ENCODE results near the gene NCKAP1.
"Not testable (repeated sequence)": the region's sequence is repeated elsewhere in the genome, so short reads cannot be mapped to it uniquely, and the experiment has no call there.

Gene NCKAP1

GRCh38 chr2:183024339-183025095, 13.7 kb downstream of the NCKAP1 start:
- Histone ChIP-seq H3K9me3 (ENCODE audit: control insufficient read depth, low read length) (no peaks in the 10 kb centered on the region), H3K27me3 (replicated peaks; ENCODE audit: control insufficient read depth, insufficient read depth, low read length) (no peaks in the 10 kb centered on the region), H3K9ac (ENCODE audit: low read length) (no peak overlapping the region), H3K36me3 (ENCODE audit: control insufficient read depth, insufficient read depth, low read length, severe bottlenecking) (peaks cover 16% of the 10 kb centered on the region), H3K4me3 (ENCODE audit: low read length) (peak overlapping the region; percentile 32), H3K4me1 (ENCODE audit: control insufficient read depth, insufficient read depth, low read length) (peaks cover 46% of the 10 kb centered on the region)
- DNase-seq (ENCODE audit: low read depth), result peak; percentile 64

- Histone ChIP-seq H3K4me1 (ENCODE audit: control insufficient read depth, insufficient read depth, low read length) (peaks cover 35% of the 10 kb centered on the region), H3K27me3 (replicated peaks; ENCODE audit: control insufficient read depth, insufficient read depth, low read length) (no peaks in the 10 kb centered on the region), H3K4me3 (ENCODE audit: low read length) (no peak overlapping the region), H3K9ac (ENCODE audit: low read length) (no peak overlapping the region), H3K9me3 (ENCODE audit: control insufficient read depth, low read length) (no peaks in the 10 kb centered on the region), H3K36me3 (ENCODE audit: control insufficient read depth, insufficient read depth, low read length, severe bottlenecking) (peaks cover 17% of the 10 kb centered on the region)
- DNase-seq (ENCODE audit: low read depth), result no peak
These were observed 15.5 kb downstream of the NCKAP1 start for GRCh38 chr2:183022711-183023110.

DNA sequence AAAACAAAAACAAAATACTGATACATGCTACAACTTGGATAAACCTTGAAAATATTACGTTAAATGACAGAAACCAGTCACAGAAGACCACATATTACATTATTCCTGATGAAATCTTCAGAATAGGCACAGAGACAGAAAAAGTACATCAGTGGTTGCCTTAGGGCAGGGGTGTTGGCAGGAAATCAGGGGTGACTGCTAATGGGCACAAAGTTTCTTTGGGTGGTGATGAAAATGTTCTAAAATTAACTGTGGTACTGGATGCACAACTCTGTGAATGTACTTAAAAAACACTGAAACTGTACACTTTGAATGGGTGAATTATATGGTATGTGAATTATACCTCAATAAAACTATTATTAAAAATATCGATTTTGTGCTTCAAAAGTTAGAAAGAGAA, 16.6 kb downstream of the NCKAP1 start:
- no peaks in the 10 kb centered on the region for H3K9me3 ChIP-seq (ENCODE audit: control insufficient read depth, low read length)

GRCh38 chr2:183019718-183020442, 18.4 kb downstream of the NCKAP1 start:
- DNase-seq (ENCODE audit: low read depth), result no peak
- peaks cover 25% of the 10 kb centered on the region for H3K36me3 ChIP-seq (ENCODE audit: control insufficient read depth, insufficient read depth, low read length, severe bottlenecking)
- no peak overlapping the region for H3K9ac ChIP-seq (ENCODE audit: low read length)
- no peaks in the 10 kb centered on the region for H3K27me3 ChIP-seq (replicated peaks; ENCODE audit: control insufficient read depth, insufficient read depth, low read length)
- H3K9me3 ChIP-seq (ENCODE audit: control insufficient read depth, low read length), result no peaks in the 10 kb centered on the region
- H3K4me1 ChIP-seq (ENCODE audit: control insufficient read depth, insufficient read depth, low read length), result peaks cover 33% of the 10 kb centered on the region
- no peak overlapping the region for H3K4me3 ChIP-seq (ENCODE audit: low read length)

More for the DNA sequence above, 16.6 kb downstream of the NCKAP1 start:
- no peaks in the 10 kb centered on the region for H3K27me3 ChIP-seq (replicated peaks; ENCODE audit: control insufficient read depth, insufficient read depth, low read length)
- no peak for DNase-seq (ENCODE audit: low read depth)
- H3K4me1 ChIP-seq (ENCODE audit: control insufficient read depth, insufficient read depth, low read length), result peaks cover 33% of the 10 kb centered on the region
- H3K36me3 ChIP-seq (ENCODE audit: control insufficient read depth, insufficient read depth, low read length, severe bottlenecking), result peaks cover 21% of the 10 kb centered on the region
- no peak overlapping the region for H3K4me3 ChIP-seq (ENCODE audit: low read length)
- no peak overlapping the region for H3K9ac ChIP-seq (ENCODE audit: low read length)

GRCh38 chr2:183017845-183018244, 20.4 kb downstream of the NCKAP1 start:
- DNase-seq (ENCODE audit: low read depth); H3K4me3 ChIP-seq (ENCODE audit: low read length); H3K9me3 ChIP-seq (ENCODE audit: control insufficient read depth, low read length); H3K9ac ChIP-seq (ENCODE audit: low read length); H3K27me3 ChIP-seq (replicated peaks; ENCODE audit: control insufficient read depth, insufficient read depth, low read length): not testable (repeated sequence)
- Histone ChIP-seq H3K4me1 (ENCODE audit: control insufficient read depth, insufficient read depth, low read length) (peaks cover 21% of the 10 kb centered on the region), H3K36me3 (ENCODE audit: control insufficient read depth, insufficient read depth, low read length, severe bottlenecking) (peaks cover 25% of the 10 kb centered on the region)

- no peaks in the 10 kb centered on the region for H3K9me3 ChIP-seq (ENCODE audit: control insufficient read depth, low read length)
- peaks cover 7% of the 10 kb centered on the region for H3K4me1 ChIP-seq (ENCODE audit: control insufficient read depth, insufficient read depth, low read length)
- H3K27me3 ChIP-seq (replicated peaks; ENCODE audit: control insufficient read depth, insufficient read depth, low read length), result no peaks in the 10 kb centered on the region
- DNase-seq (ENCODE audit: low read depth), result no peak
- no peak overlapping the region for H3K9ac ChIP-seq (ENCODE audit: low read length)
- H3K4me3 ChIP-seq (ENCODE audit: low read length), result no peak overlapping the region
- H3K36me3 ChIP-seq (ENCODE audit: control insufficient read depth, insufficient read depth, low read length, severe bottlenecking), result peaks cover 8% of the 10 kb centered on the region
These were observed 24.3 kb downstream of the NCKAP1 start for GRCh38 chr2:183014005-183014404.

- Histone ChIP-seq H3K36me3 (ENCODE audit: control insufficient read depth, insufficient read depth, low read length, severe bottlenecking) (peaks cover 4% of the 10 kb centered on the region), H3K9ac (ENCODE audit: low read length) (no peak overlapping the region)
- DNase-seq (ENCODE audit: low read depth), result no peak
These were observed 26.5 kb downstream of the NCKAP1 start for GRCh38 chr2:183011743-183012142.

DNA sequence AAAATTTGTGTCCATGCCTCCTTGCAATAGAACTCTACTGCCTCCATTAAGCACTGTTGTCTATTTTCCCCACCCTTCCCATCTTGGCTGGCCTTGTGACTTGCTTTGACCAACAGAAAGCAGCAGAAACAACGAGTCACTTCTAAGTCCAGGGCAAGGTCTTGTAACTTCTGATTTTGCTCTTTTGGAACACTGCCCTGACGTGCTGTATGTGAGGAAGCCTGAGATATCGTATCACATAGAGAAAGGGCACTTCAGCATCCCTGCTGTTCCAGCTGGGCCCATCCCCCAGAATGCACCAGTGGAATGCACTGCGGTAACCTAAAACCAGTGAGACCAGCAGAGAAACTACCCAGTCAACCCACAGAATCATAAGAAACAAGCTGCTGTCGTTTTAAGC, 28.1 kb downstream of the NCKAP1 start:
- H3K9ac ChIP-seq (ENCODE audit: low read length), result no peak overlapping the region
- peak; percentile 24 for DNase-seq (ENCODE audit: low read depth)
- H3K27me3 ChIP-seq (replicated peaks; ENCODE audit: control insufficient read depth, insufficient read depth, low read length), result no peaks in the 10 kb centered on the region
- H3K9me3 ChIP-seq (ENCODE audit: control insufficient read depth, low read length), result no peaks in the 10 kb centered on the region
- no peak overlapping the region for H3K4me3 ChIP-seq (ENCODE audit: low read length)
- H3K36me3 ChIP-seq (ENCODE audit: control insufficient read depth, insufficient read depth, low read length, severe bottlenecking), result no peaks in the 10 kb centered on the region
- H3K4me1 ChIP-seq (ENCODE audit: control insufficient read depth, insufficient read depth, low read length), result no peaks in the 10 kb centered on the region

More at GRCh38 chr2:183011743-183012142, 26.5 kb downstream of the NCKAP1 start:
- Histone ChIP-seq H3K27me3 (replicated peaks; ENCODE audit: control insufficient read depth, insufficient read depth, low read length) (no peaks in the 10 kb centered on the region), H3K9me3 (ENCODE audit: control insufficient read depth, low read length) (no peaks in the 10 kb centered on the region), H3K4me3 (ENCODE audit: low read length) (no peak overlapping the region), H3K4me1 (ENCODE audit: control insufficient read depth, insufficient read depth, low read length) (peaks cover 7% of the 10 kb centered on the region)

DNA sequence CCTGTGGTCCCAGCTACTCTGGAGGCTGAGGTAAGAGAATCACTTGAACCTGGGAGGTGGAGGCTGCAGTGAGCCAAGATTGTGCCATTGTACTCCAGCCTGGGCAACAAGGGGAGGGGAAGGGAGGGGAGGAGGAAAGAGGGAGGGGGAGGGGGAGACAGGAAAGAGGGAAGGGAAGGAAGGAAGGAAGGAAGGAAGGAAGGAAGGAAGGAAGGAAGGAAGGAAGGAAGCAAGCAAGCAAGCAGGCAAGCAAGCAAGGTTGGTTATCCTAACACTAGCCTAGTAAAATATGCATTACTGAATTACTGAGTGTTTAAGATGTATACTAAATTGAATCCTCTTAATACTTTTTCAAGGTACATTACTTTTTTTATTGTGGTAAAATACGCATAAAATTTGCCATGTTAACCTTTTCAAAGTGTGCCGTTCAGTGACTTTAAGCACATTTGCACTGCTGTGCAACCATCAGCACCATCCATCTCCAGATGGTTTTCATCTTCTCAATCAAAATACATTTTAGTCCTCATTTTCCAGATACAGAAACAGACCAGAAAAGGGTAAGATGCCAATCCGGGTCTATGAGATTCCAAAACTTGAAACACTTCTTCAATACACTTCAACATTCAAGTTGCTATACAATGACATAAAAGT, 28.9 kb downstream of the NCKAP1 start:
- Histone ChIP-seq H3K9ac (ENCODE audit: low read length) (no peak overlapping the region), H3K36me3 (ENCODE audit: control insufficient read depth, insufficient read depth, low read length, severe bottlenecking) (no peaks in the 10 kb centered on the region), H3K4me1 (ENCODE audit: control insufficient read depth, insufficient read depth, low read length) (no peaks in the 10 kb centered on the region), H3K9me3 (ENCODE audit: control insufficient read depth, low read length) (no peaks in the 10 kb centered on the region), H3K4me3 (ENCODE audit: low read length) (no peak overlapping the region), H3K27me3 (replicated peaks; ENCODE audit: control insufficient read depth, insufficient read depth, low read length) (no peaks in the 10 kb centered on the region)
- no peak for DNase-seq (ENCODE audit: low read depth)

DNA sequence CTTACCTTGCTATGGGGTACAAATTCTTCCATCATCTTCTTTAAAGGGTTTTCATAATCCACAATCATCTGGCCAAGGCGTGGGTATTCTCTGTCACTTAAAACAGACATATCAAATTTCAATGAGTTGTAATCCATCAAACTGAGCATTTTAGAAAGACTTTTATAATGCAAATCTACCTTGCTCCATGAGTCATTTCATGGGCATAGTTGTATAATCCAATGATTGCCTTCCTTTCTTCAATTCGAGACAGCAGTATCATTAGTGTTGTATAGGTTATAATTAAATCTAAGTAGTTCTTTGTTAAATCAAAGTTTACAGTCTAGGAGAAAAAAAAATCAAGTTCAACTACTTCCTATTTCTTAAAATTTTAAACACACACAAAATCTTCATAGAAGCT, 36.3 kb downstream of the NCKAP1 start:
- H3K36me3 ChIP-seq (ENCODE audit: control insufficient read depth, insufficient read depth, low read length, severe bottlenecking), result peaks cover 44% of the 10 kb centered on the region
- no peak for DNase-seq (ENCODE audit: low read depth)
- H3K4me1 ChIP-seq (ENCODE audit: control insufficient read depth, insufficient read depth, low read length), result peaks cover 14% of the 10 kb centered on the region
- H3K9me3 ChIP-seq (ENCODE audit: control insufficient read depth, low read length), result no peaks in the 10 kb centered on the region
- no peak overlapping the region for H3K9ac ChIP-seq (ENCODE audit: low read length)
- H3K4me3 ChIP-seq (ENCODE audit: low read length), result no peak overlapping the region
- no peaks in the 10 kb centered on the region for H3K27me3 ChIP-seq (replicated peaks; ENCODE audit: control insufficient read depth, insufficient read depth, low read length)

GRCh38 chr2:183000846-183001245, 37.4 kb downstream of the NCKAP1 start:
- no peaks in the 10 kb centered on the region for H3K9me3 ChIP-seq (ENCODE audit: control insufficient read depth, low read length)
- H3K4me1 ChIP-seq (ENCODE audit: control insufficient read depth, insufficient read depth, low read length), result peaks cover 14% of the 10 kb centered on the region
- peaks cover 54% of the 10 kb centered on the region for H3K36me3 ChIP-seq (ENCODE audit: control insufficient read depth, insufficient read depth, low read length, severe bottlenecking)
- no peak for DNase-seq (ENCODE audit: low read depth)
- no peak overlapping the region for H3K9ac ChIP-seq (ENCODE audit: low read length)
- no peaks in the 10 kb centered on the region for H3K27me3 ChIP-seq (replicated peaks; ENCODE audit: control insufficient read depth, insufficient read depth, low read length)
- no peak overlapping the region for H3K4me3 ChIP-seq (ENCODE audit: low read length)

All from adipocyte (in vitro differentiated cells).